IgD-negative memory B cell (primary cell): Measurements from ENCODE around the gene TRIM44. TPM values are rescaled to one million over a fixed set of nuclear protein-coding genes. Genes with fewer than 3 reads are reported as not detected.
"Not testable (repeated sequence)": the region's sequence is repeated elsewhere in the genome, so short reads cannot be mapped to it uniquely, and the experiment has no call there.

Experiments
- H3K27ac Mint-ChIP-seq, 3 donors: one replicate each; pipeline ENCODE4 v1.8.0; 2020 to 2022; ENCODE audit warnings: mild to moderate bottlenecking in 3 of 3, mixed read lengths in 3 of 3, moderate library complexity in 1 of 3
- H3K27me3 Mint-ChIP-seq: one replicate; pipeline ENCODE4 v1.8.0; 2021; ENCODE audit warnings: mixed read lengths
- H3K36me3 Mint-ChIP-seq: one replicate; pipeline ENCODE4 v1.8.0; 2020; ENCODE audit warnings: mild to moderate bottlenecking, mixed read lengths
- H3K4me1 Mint-ChIP-seq, 3 donors: one replicate each; pipeline ENCODE4 v1.8.0; 2020 to 2022; ENCODE audit warnings: mixed read lengths in 3 of 3, mild to moderate bottlenecking in 1 of 3
- H3K4me3 Mint-ChIP-seq, 4 donors: one replicate each; pipeline ENCODE4 v1.8.0; 2020 to 2022; ENCODE audit warnings: mild to moderate bottlenecking in 4 of 4, mixed read lengths in 4 of 4, moderate library complexity in 3 of 4
- H3K9me3 Mint-ChIP-seq, 3 donors: one replicate each; pipeline ENCODE4 v1.8.0; 2020 to 2021; ENCODE audit warnings: mixed read lengths in 3 of 3, mild to moderate bottlenecking in 1 of 3
- polyA plus RNA-seq: library from polyadenylated mRNA; unstranded; fragments of 300-500 nt; fragmentation: Illumina TruSeq; gene quantifications from one replicate; pipeline ENCODE4 v1.2.3, GENCODE V29; 2021

TRIM44 gene
- polyA plus RNA-seq, 1 donor from 2014 or later = 42.0 TPM

GRCh38 chr11:35759951-35760350 is 97.4 kb downstream of the TRIM44 start:
- peaks cover 18% of the 10 kb centered on the region for H3K36me3 Mint-ChIP-seq
- peaks cover 9 to 16% (median 11%) of the 10 kb centered on the region in 3 donors for H3K4me1 Mint-ChIP-seq
- H3K27ac Mint-ChIP-seq = not testable (repeated sequence)

GRCh38 chr11:35761899-35762298 is 99.3 kb downstream of the TRIM44 start:
- Mint-ChIP-seq H3K27me3 (no peaks in the 10 kb centered on the region), H3K36me3 (peaks cover 20% of the 10 kb centered on the region), H3K27ac (no peak overlapping the region), H3K9me3 (peaks cover 0 to 6% (median 0%) of the 10 kb centered on the region in 3 donors), H3K4me1 (peaks cover 11 to 24% (median 18%) of the 10 kb centered on the region in 3 donors), H3K4me3 (no peak overlapping the region)

More at GRCh38 chr11:35759951-35760350, 97.4 kb downstream of the TRIM44 start:
- not testable (repeated sequence) for H3K4me3 Mint-ChIP-seq, H3K9me3 Mint-ChIP-seq, H3K27me3 Mint-ChIP-seq

- H3K36me3 Mint-ChIP-seq = peaks cover 14% of the 10 kb centered on the region
- peaks cover 11 to 28% (median 17%) of the 10 kb centered on the region in 3 donors for H3K4me1 Mint-ChIP-seq
- peaks cover 0 to 6% (median 0%) of the 10 kb centered on the region in 3 donors for H3K9me3 Mint-ChIP-seq
- H3K4me3 Mint-ChIP-seq = no peak overlapping the region
- no peak overlapping the region for H3K27ac Mint-ChIP-seq
- H3K27me3 Mint-ChIP-seq = no peaks in the 10 kb centered on the region
Measured at GRCh38 chr11:35763301-35763700, 100.7 kb downstream of the TRIM44 start.

DNA sequence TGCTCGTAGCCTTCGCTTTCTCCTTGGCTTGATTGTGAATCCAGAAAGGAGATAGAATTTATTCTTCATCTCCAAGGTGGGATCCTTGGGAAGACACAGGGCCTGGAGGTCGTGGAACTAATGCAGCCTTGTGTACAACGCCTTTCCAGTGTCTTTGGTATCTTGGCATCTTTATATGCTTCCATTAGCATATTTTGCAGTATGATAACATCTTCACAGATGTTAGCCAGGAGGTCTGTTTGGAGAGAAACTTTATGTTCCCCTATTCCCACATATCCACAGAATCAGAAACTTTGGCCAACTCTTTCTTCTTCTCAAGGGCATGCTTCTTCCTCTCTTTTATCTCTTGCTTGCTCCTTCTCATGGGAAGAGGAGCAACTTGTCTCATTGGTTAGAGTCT is 101.2 kb downstream of the TRIM44 start:
- Mint-ChIP-seq H3K27ac (no peak overlapping the region), H3K4me1 (peaks cover 11 to 28% (median 17%) of the 10 kb centered on the region in 3 donors), H3K4me3 (no peak overlapping the region), H3K27me3 (no peaks in the 10 kb centered on the region), H3K36me3 (peaks cover 14% of the 10 kb centered on the region), H3K9me3 (peaks cover 0 to 6% (median 0%) of the 10 kb centered on the region in 3 donors)

GRCh38 chr11:35764417-35764816 is 101.8 kb downstream of the TRIM44 start:
- Mint-ChIP-seq H3K4me1 (peaks cover 11 to 31% (median 20%) of the 10 kb centered on the region in 3 donors), H3K36me3 (peaks cover 18% of the 10 kb centered on the region), H3K27ac (no peak overlapping the region), H3K27me3 (no peaks in the 10 kb centered on the region), H3K9me3 (peaks cover 0 to 10% (median 0%) of the 10 kb centered on the region in 3 donors), H3K4me3 (no peak overlapping the region)

GRCh38 chr11:35765211-35765610 is 102.6 kb downstream of the TRIM44 start:
- Mint-ChIP-seq H3K27me3 (no peaks in the 10 kb centered on the region), H3K27ac (no peak overlapping the region), H3K36me3 (peaks cover 18% of the 10 kb centered on the region), H3K4me3 (no peak overlapping the region), H3K9me3 (peaks cover 0 to 10% (median 2%) of the 10 kb centered on the region in 3 donors), H3K4me1 (peaks cover 11 to 31% (median 21%) of the 10 kb centered on the region in 3 donors)

DNA sequence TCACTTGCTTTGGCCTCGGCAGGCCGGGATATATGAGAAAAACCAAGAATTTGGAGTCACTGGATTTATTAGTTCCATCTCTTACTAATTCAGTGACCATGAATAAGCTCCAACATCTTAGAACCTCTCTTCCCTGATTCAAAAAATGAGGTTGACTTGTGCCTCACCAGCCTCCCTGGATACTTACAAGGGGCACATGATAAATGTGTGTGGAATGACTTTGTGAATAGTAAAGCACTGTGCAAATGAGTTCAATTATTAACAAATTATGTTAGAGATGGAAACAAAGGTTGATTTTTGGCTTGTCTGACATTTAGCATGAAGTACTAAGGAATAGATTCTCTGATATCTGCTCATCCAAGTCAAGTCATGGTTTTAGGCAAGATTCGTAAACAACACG is 104.1 kb downstream of the TRIM44 start:
- Mint-ChIP-seq H3K27ac (no peak overlapping the region), H3K4me3 (no peak overlapping the region), H3K27me3 (no peaks in the 10 kb centered on the region), H3K36me3 (peaks cover 18% of the 10 kb centered on the region), H3K4me1 (peaks cover 7 to 26% (median 16%) of the 10 kb centered on the region in 3 donors), H3K9me3 (peaks cover 2 to 10% (median 2%) of the 10 kb centered on the region in 3 donors)

GRCh38 chr11:35770425-35770824 is 107.8 kb downstream of the TRIM44 start:
- H3K27ac Mint-ChIP-seq, H3K4me3 Mint-ChIP-seq, H3K27me3 Mint-ChIP-seq: not testable (repeated sequence)
- peaks cover 22% of the 10 kb centered on the region for H3K36me3 Mint-ChIP-seq
- peaks cover 0 to 19% (median 6%) of the 10 kb centered on the region in 3 donors for H3K4me1 Mint-ChIP-seq
- H3K9me3 Mint-ChIP-seq = peaks cover 2 to 15% (median 10%) of the 10 kb centered on the region in 3 donors

- Mint-ChIP-seq H3K4me1 (peaks cover 0 to 7% (median 5%) of the 10 kb centered on the region in 3 donors), H3K9me3 (peaks cover 2 to 15% (median 10%) of the 10 kb centered on the region in 3 donors), H3K27ac (no peak overlapping the region), H3K36me3 (peaks cover 18% of the 10 kb centered on the region), H3K4me3 (no peak overlapping the region), H3K27me3 (no peaks in the 10 kb centered on the region)
Measured at GRCh38 chr11:35771722-35772121, 109.1 kb downstream of the TRIM44 start.

- not testable (repeated sequence) for H3K27me3 Mint-ChIP-seq, H3K27ac Mint-ChIP-seq, H3K4me3 Mint-ChIP-seq
- H3K4me1 Mint-ChIP-seq = peaks cover 0 to 11% (median 9%) of the 10 kb centered on the region in 3 donors
- H3K9me3 Mint-ChIP-seq = peaks cover 4 to 17% (median 12%) of the 10 kb centered on the region in 3 donors
- peaks cover 19% of the 10 kb centered on the region for H3K36me3 Mint-ChIP-seq
Measured at GRCh38 chr11:35777241-35777640, 114.7 kb downstream of the TRIM44 start.

GRCh38 chr11:35778943-35779342 is 116.4 kb downstream of the TRIM44 start:
- not testable (repeated sequence) for H3K27ac Mint-ChIP-seq, H3K4me3 Mint-ChIP-seq, H3K27me3 Mint-ChIP-seq
- Mint-ChIP-seq H3K9me3 (peaks cover 4 to 11% (median 5%) of the 10 kb centered on the region in 3 donors), H3K4me1 (peaks cover 6 to 21% (median 18%) of the 10 kb centered on the region in 3 donors), H3K36me3 (peaks cover 14% of the 10 kb centered on the region)

GRCh38 chr11:35779409-35779808 is 116.8 kb downstream of the TRIM44 start:
- H3K36me3 Mint-ChIP-seq = peaks cover 13% of the 10 kb centered on the region
- peaks cover 4 to 11% (median 5%) of the 10 kb centered on the region in 3 donors for H3K9me3 Mint-ChIP-seq
- no peak overlapping the region for H3K27ac Mint-ChIP-seq
- peaks cover 6 to 23% (median 18%) of the 10 kb centered on the region in 3 donors for H3K4me1 Mint-ChIP-seq
- no peak overlapping the region for H3K4me3 Mint-ChIP-seq
- peaks cover 1% of the 10 kb centered on the region for H3K27me3 Mint-ChIP-seq

DNA sequence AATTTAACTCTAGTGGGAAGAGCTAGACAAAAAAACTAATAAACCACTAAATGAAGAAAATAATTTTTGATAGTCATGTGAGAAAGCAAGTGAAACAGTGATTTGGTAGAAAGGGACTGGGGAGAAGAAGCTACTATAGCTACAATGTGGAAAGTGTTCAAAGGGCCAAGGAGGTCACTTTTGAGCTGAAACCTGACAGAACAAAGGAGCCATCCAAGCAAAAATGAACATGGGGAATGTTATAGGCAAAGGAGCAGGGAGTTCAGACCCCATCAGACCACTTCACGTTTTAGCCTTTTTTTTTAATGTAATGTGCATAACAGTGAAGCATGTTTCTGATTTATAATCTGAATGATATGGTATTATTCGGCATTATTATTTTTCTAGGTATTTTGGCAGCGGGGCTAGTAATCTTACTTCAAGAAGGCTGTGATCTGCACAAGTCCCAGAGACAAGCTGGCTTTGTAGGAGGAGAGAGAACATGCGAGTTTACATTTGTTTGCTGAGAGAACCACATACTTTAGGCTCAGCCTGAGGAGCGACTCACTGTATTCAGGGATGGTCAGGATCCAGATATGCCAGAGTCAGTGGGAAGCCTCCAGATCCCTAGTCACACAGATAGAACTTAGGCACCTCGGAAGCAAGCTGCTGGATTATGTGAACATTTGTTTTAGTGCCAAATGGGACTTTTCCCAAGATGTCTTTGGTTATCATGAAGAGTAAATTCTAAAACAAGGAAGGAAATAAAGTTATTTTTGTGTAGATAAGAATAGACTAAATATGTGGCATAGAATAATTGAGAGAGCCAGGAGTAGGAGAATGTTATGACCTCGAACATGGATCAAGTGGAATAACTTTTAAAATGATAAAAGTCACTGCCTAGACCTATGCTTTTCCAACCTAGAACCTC is 118.6 kb downstream of the TRIM44 start:
- Mint-ChIP-seq H3K4me1 (peaks cover 9 to 25% (median 22%) of the 10 kb centered on the region in 3 donors), H3K27me3 (peaks cover 1% of the 10 kb centered on the region), H3K9me3 (peaks cover 2 to 11% (median 4%) of the 10 kb centered on the region in 3 donors), H3K4me3 (no peak overlapping the region), H3K27ac (no peak overlapping the region), H3K36me3 (peaks cover 10% of the 10 kb centered on the region)

GRCh38 chr11:35781861-35782470 is 119.4 kb downstream of the TRIM44 start:
- peaks cover 9 to 27% (median 22%) of the 10 kb centered on the region in 3 donors for H3K4me1 Mint-ChIP-seq
- H3K9me3 Mint-ChIP-seq = peaks cover 2 to 11% (median 4%) of the 10 kb centered on the region in 3 donors
- H3K36me3 Mint-ChIP-seq = peaks cover 13% of the 10 kb centered on the region
- H3K27ac Mint-ChIP-seq = no peak overlapping the region
- H3K27me3 Mint-ChIP-seq = peaks cover 1% of the 10 kb centered on the region
- H3K4me3 Mint-ChIP-seq = peak overlapping the region in 1 of 4 donors; percentile 37

DNA sequence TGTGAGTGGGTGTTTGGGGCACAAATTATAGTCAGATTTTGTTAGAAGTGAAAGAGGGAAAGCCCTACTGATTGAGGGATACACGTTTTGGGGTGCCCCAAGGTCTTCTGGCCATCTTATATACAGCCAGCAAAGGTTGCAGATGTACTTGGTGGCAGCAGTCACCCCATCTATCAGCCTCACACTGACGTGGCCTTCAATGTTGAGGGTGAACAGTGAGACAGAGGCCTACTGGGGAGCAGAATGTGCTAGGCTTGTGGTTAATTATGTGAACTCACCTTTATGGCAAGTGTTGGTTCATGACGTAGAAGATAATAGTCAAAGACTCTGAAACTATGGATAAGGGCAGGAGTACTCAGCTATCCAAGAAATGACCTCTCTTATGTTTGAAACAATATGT is 121.2 kb downstream of the TRIM44 start:
- peaks cover 2 to 7% (median 2%) of the 10 kb centered on the region in 3 donors for H3K9me3 Mint-ChIP-seq
- H3K36me3 Mint-ChIP-seq = peaks cover 5% of the 10 kb centered on the region
- H3K27ac Mint-ChIP-seq = no peak overlapping the region
- H3K4me1 Mint-ChIP-seq = peaks cover 9 to 24% (median 22%) of the 10 kb centered on the region in 3 donors
- H3K4me3 Mint-ChIP-seq = no peak overlapping the region
- no peaks in the 10 kb centered on the region for H3K27me3 Mint-ChIP-seq
